Fibroblast of villous mesenchyme (primary cell): Measurements from ENCODE around the gene FLII. TPM values are rescaled to one million over a fixed set of nuclear protein-coding genes. Genes with fewer than 3 reads are reported as not detected.

Experiments used
- DNase-seq: peaks from one replicate; pipeline ENCODE4 v3.0.0-alpha.2; 2010; ENCODE audit warnings: low read depth
- H3K4me3 ChIP-seq: 2 replicates; pipeline ENCODE4 v1.5.1; 2011; ENCODE audit warnings: low read depth, mild to moderate bottlenecking, low read length
- CTCF ChIP-seq: IDR thresholded peaks from 2 replicates; pipeline ENCODE4 v1.5.1; 2012; ENCODE audit warnings: low read depth, mild to moderate bottlenecking, low read length; ENCODE audit not compliant: insufficient read depth
- total RNA-seq: library from RNA; depleted of rRNA; stranded (reverse); fragments of >200 nt; gene quantifications from 2 replicates; pipeline ENCODE4 v1.2.3, GENCODE V29; 2012

FLII gene
- total RNA-seq, 1 donor = 244 TPM

- no peak for TF ChIP-seq CTCF
- DNase-seq = no peak
- H3K4me3 ChIP-seq = no peak overlapping the region
Measured at GRCh38 chr17:18228176-18228682, 30.3 kb downstream of the FLII start.

GRCh38 chr17:18227635-18228034, 30.9 kb downstream of the FLII start:
- no peak for TF ChIP-seq CTCF
- H3K4me3 ChIP-seq = no peak overlapping the region
- DNase-seq = no peak

GRCh38 chr17:18226284-18226945, 32.1 kb downstream of the FLII start:
- TF ChIP-seq CTCF = no peak
- no peak for DNase-seq
- peak overlapping the region; percentile 94 for H3K4me3 ChIP-seq

GRCh38 chr17:18225642-18226283, 32.8 kb downstream of the FLII start:
- no peak for TF ChIP-seq CTCF
- DNase-seq = peak; percentile 22
- peak overlapping the region; percentile 94 for H3K4me3 ChIP-seq

GRCh38 chr17:18225121-18225641, 33.4 kb downstream of the FLII start, which contains the start of gene LLGL1:
Gene LLGL1, plus strand, starts transcription at chr17:18225635. Its CDS starts 48 bp downstream, at chr17:18225683.
- no peak for TF ChIP-seq CTCF
- DNase-seq = peak; percentile 96
- peak within 1 kb of the TSS; percentile 94 for H3K4me3 ChIP-seq

- no peak for TF ChIP-seq CTCF
- peak overlapping the region; percentile 43 for H3K4me3 ChIP-seq
- peak; percentile 24 for DNase-seq
Measured at GRCh38 chr17:18224387-18225120, 34.0 kb downstream of the FLII start.
